GM12801 (cell line): ENCODE results near the gene LRRC56.

Experiments
- CTCF ChIP-seq: IDR thresholded peaks from one replicate; pipeline ENCODE4 v1.5.1; 2011; ENCODE audit warnings: control low read depth; ENCODE audit not compliant: insufficient read length; ENCODE audit errors: extremely low read depth

The LRRC56 gene

GRCh38 chr11:601573-602245 is 64.4 kb downstream of the LRRC56 start:
- TF ChIP-seq CTCF = no peak

- no peak for TF ChIP-seq CTCF
Measured at GRCh38 chr11:603154-603553, 65.8 kb downstream of the LRRC56 start.
